IMR-90 (cell line): Measurements from ENCODE around the gene PLPP3. TPM values are rescaled to one million over a fixed set of nuclear protein-coding genes. Genes with fewer than 3 reads are reported as not detected.

Experiments used
- ATAC-seq: fragments of 200-7000 bp; cut with Tn5 transposase; 2 replicates; pipeline ENCODE4 v1.9.1; 2020; ENCODE audit warnings: low read depth, mild to moderate bottlenecking, moderate library complexity
- BruUV-seq: library from RNA; stranded (reverse); fragments of 400-500 nt; replicated peaks from 2 replicates; lab custom pipeline; 2021; lab: Mats Ljungman, UMichigan
- CTCF ChIA-PET: fragments of 300-600 bp; formaldehyde crosslinking; extraction: SDS; loops from one replicate; lab custom pipeline; 2021; ENCODE audit warnings: antibody characterized with exemption; lab: Yijun Ruan, JAX
- POLR2A ChIA-PET: fragments of 300-600 bp; sonication (Branson Sonifier 250); formaldehyde crosslinking; loops from one replicate; lab custom pipeline; 2022; ENCODE audit warnings: antibody characterized with exemption; ENCODE audit not compliant: unreplicated experiment; lab: Charles Lee
- DNase-seq: peaks from one replicate; pipeline ENCODE4 v3.0.0; 2013
- H2AFZ ChIP-seq: replicated peaks from 2 replicates; pipeline ENCODE3; 2013; ENCODE audit warnings: low read length, mild to moderate bottlenecking; ENCODE audit not compliant: poor library complexity
- H2AK5ac ChIP-seq: 2 replicates; pipeline ENCODE4 v1.6.1; 2013; ENCODE audit warnings: low read depth, low read length, inconsistent platforms
- H2AK9ac ChIP-seq: replicated peaks from 2 replicates; pipeline ENCODE3; 2013; ENCODE audit warnings: mild to moderate bottlenecking, low read depth, low read length, moderate library complexity; ENCODE audit not compliant: poor library complexity
- H2BK120ac ChIP-seq: 2 replicates; pipeline ENCODE4 v1.6.1; 2013; ENCODE audit warnings: low read depth, low read length, inconsistent platforms
- H2BK15ac ChIP-seq: 3 replicates; pipeline ENCODE4 v1.6.1; 2013; ENCODE audit warnings: low read depth, low read length, inconsistent platforms
- H2BK20ac ChIP-seq: 2 replicates; pipeline ENCODE4 v1.6.1; 2013; ENCODE audit warnings: low read depth, mild to moderate bottlenecking, inconsistent platforms, low read length, moderate library complexity
- H2BK5ac ChIP-seq: 2 replicates; pipeline ENCODE4 v1.6.1; 2013; ENCODE audit warnings: mild to moderate bottlenecking, low read depth, low read length, inconsistent platforms; ENCODE audit not compliant: poor library complexity, severe bottlenecking
- H3K14ac ChIP-seq: replicated peaks from 2 replicates; pipeline ENCODE4 v1.6.1; 2013; ENCODE audit warnings: low read depth, low read length, inconsistent platforms
- H3K18ac ChIP-seq: 2 replicates; pipeline ENCODE4 v1.6.1; 2013; ENCODE audit warnings: low read depth, low read length, control low read depth
- H3K23ac ChIP-seq: 2 replicates; pipeline ENCODE4 v1.6.1; 2013; ENCODE audit warnings: low read depth, low read length, inconsistent platforms
- H3K27ac ChIP-seq: 2 replicates; pipeline ENCODE4 v1.5.1; 2013; ENCODE audit warnings: mild to moderate bottlenecking, control low read depth, low read length; ENCODE audit not compliant: insufficient read depth
- H3K27me3 ChIP-seq: 2 replicates; pipeline ENCODE4 v1.6.1; 2013; ENCODE audit warnings: low read length; ENCODE audit not compliant: control insufficient read depth, insufficient read depth
- H3K36me3 ChIP-seq: 2 replicates; pipeline ENCODE4 v1.6.1; 2013; ENCODE audit warnings: low read length, mixed read lengths; ENCODE audit not compliant: control insufficient read depth, insufficient read depth
- H3K4ac ChIP-seq: 2 replicates; pipeline ENCODE4 v1.6.1; 2013; ENCODE audit warnings: low read depth, low read length, inconsistent platforms
- H3K4me1 ChIP-seq: 2 replicates; pipeline ENCODE4 v1.6.1; 2013; ENCODE audit warnings: low read length, mixed read lengths; ENCODE audit not compliant: control insufficient read depth, insufficient read depth
- H3K4me2 ChIP-seq: 2 replicates; pipeline ENCODE4 v1.6.1; 2013; ENCODE audit warnings: low read depth, mild to moderate bottlenecking, control low read depth, low read length, moderate library complexity
- H3K4me3 ChIP-seq: 2 replicates; pipeline ENCODE4 v1.5.1; 2013; ENCODE audit warnings: low read depth, mild to moderate bottlenecking, control low read depth, low read length, moderate library complexity; ENCODE audit not compliant: insufficient read depth
- H3K56ac ChIP-seq: 2 replicates; pipeline ENCODE4 v1.6.1; 2013; ENCODE audit warnings: low read length, inconsistent platforms; ENCODE audit not compliant: insufficient read depth; ENCODE audit errors: extremely low read depth
- H3K79me1 ChIP-seq, 2 experiments: 2 replicates each; pipeline ENCODE4 v1.6.1; 2013; ENCODE audit warnings: low read length in 2 of 2, inconsistent platforms in 1 of 2, low read depth in 1 of 2
- H3K9ac ChIP-seq: 2 replicates; pipeline ENCODE4 v1.6.1; 2013; ENCODE audit warnings: low read depth, low read length, control low read depth
- H3K9me1 ChIP-seq: 2 replicates; pipeline ENCODE4 v1.6.1; 2013; ENCODE audit warnings: low read length, inconsistent platforms; ENCODE audit not compliant: insufficient read depth
- H3K9me3 ChIP-seq: 2 replicates; pipeline ENCODE4 v1.6.1; 2013; ENCODE audit warnings: low read length; ENCODE audit not compliant: control insufficient read depth, insufficient read depth
- H4K20me1 ChIP-seq: 2 replicates; pipeline ENCODE4 v1.6.1; 2013; ENCODE audit warnings: low read length, inconsistent platforms; ENCODE audit not compliant: insufficient read depth
- H4K5ac ChIP-seq: 2 replicates; pipeline ENCODE4 v1.6.1; 2013; ENCODE audit warnings: mild to moderate bottlenecking, low read depth, low read length, control low read depth
- H4K8ac ChIP-seq, 2 experiments: 2 replicates each; pipeline ENCODE4 v1.6.1; 2013; ENCODE audit warnings: low read depth in 2 of 2, low read length in 2 of 2, control low read depth in 1 of 2, inconsistent platforms in 1 of 2
- H4K91ac ChIP-seq: 2 replicates; pipeline ENCODE4 v1.6.1; 2013; ENCODE audit warnings: low read depth, low read length, inconsistent platforms; ENCODE audit not compliant: insufficient read depth
- BHLHE40 ChIP-seq: fragments of 150-350 bp; IDR thresholded peaks from 2 replicates; pipeline ENCODE4 v1.6.1; 2016; ENCODE audit warnings: mild to moderate bottlenecking, low read depth, low read length
- RCOR1 ChIP-seq: IDR thresholded peaks from 2 replicates; pipeline ENCODE4 v1.6.1; 2012; ENCODE audit warnings: mild to moderate bottlenecking, low read length, improper control_type of control experiment; ENCODE audit not compliant: insufficient replicate concordance
- whole genome bisulfite sequencing, 2 experiments: methylation state at CpG; one replicate each; pipeline versions ENCODE4 v1.1.5 to v1.1.7; 2013; ENCODE audit warnings: missing lambda C conversion rate in 2 of 2; ENCODE audit not compliant: insufficient read length in 1 of 2; ENCODE audit errors: extremely low coverage in 2 of 2; 5-methylcytosine and 5-hydroxymethylcytosine counted together
- dilution Hi-C: fragments of 300-500 bp; cut with HindIII; formaldehyde crosslinking; loops from one replicate; pipeline ENCODE4 v1.14.3; 2018; ENCODE audit warnings: low sequenced_read_pairs; ENCODE audit not compliant: unreplicated experiment
- in situ Hi-C: fragments of 300-500 bp; cut with MboI; formaldehyde crosslinking; loops from 3 replicates; pipeline ENCODE4 v1.14.3; 2019; ENCODE audit warnings: low sequenced_read_pairs, inconsistent platforms, mixed read lengths
- intact Hi-C: fragments of 100-400 bp; cut with micrococcal nuclease; formaldehyde crosslinking; loops from 2 replicates; pipeline ENCODE4 v1.10.0; 2022
- polyA plus RNA-seq, 3 experiments: library from polyadenylated mRNA; depleted of rRNA; stranded (reverse); fragments of >200 nt; gene quantifications; 2 replicates each; pipeline ENCODE4 v1.2.3, GENCODE V29; 2012; ENCODE audit warnings: low replicate concordance in 1 of 3
- total RNA-seq: library from RNA; depleted of rRNA; stranded (reverse); fragments of >200 nt; gene quantifications from 2 replicates; pipeline ENCODE4 v1.2.3, GENCODE V29; 2012
- TF ChIP-seq, protein P1 (sequence below): fragments of 150-350 bp; IDR thresholded peaks from 2 replicates; pipeline ENCODE4 v1.6.1; 2017; ENCODE audit warnings: mild to moderate bottlenecking, antibody characterized with exemption, low read length, low read depth

Gene PLPP3
- total and polyA plus RNA-seq, 2 of the 4 experiments (the other 2 are of a cell fraction), result 49.9 to 56.6 TPM

DNA sequence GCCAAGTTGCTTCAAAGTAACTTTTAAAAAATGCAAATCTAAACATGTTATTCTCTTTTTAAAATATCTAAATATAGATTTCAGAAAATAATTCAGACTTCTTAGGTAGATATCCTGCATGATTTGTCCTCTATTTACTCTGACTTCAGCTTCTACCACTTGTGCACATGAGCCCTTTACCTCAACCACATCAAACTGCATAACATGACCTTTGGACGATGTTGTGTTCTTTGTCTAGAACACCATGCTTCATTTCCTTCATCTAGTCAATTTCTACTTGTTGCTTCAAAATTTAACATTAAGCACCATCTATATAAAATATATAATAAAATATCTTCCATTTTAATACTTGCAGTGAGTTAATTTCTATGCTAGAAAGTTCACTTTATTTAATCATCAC, 96.9 kb downstream of the PLPP3 start:
- no peak overlapping the region for H3K56ac ChIP-seq
- ATAC-seq, result no peak
- no peaks in the 10 kb centered on the region; the same call in 1 of the 2 replicates for H3K4me1 ChIP-seq
- dilution Hi-C loops, result no loop called here
- no peak overlapping the region for H3K14ac ChIP-seq
- no peaks in the 10 kb centered on the region; the same call in 1 of the 2 replicates for H3K9me1 ChIP-seq
- in situ Hi-C loops, result no loop called here
- H2AK5ac ChIP-seq, result no peak overlapping the region
- H2AFZ ChIP-seq, result no peak overlapping the region
- intact Hi-C loops, result loop anchor here (10.0 kb wide), 3 partner anchors 298 to 768 kb away; no protein-coding TSS in a partner anchor
- DNase-seq, result no peak
- H3K27ac ChIP-seq, result no peak overlapping the region
- no peak overlapping the region for H4K5ac ChIP-seq
- no peak overlapping the region for H2BK5ac ChIP-seq
- TF ChIP-seq RCOR1 (no peak), BHLHE40 (no peak)
- TF ChIP-seq, protein P1, sequence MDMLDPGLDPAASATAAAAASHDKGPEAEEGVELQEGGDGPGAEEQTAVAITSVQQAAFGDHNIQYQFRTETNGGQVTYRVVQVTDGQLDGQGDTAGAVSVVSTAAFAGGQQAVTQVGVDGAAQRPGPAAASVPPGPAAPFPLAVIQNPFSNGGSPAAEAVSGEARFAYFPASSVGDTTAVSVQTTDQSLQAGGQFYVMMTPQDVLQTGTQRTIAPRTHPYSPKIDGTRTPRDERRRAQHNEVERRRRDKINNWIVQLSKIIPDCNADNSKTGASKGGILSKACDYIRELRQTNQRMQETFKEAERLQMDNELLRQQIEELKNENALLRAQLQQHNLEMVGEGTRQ, result no peak
- H3K4me2 ChIP-seq, result no peak overlapping the region
- no peaks in the 10 kb centered on the region for H3K9me3 ChIP-seq
- no peaks in the 10 kb centered on the region for H3K36me3 ChIP-seq
- no peak overlapping the region for H4K8ac ChIP-seq
- no CpG with 5 or more reads among the region's 1 CpG for WGBS, 2 experiments
- H3K23ac ChIP-seq, result no peak overlapping the region
- H3K4ac ChIP-seq, result no peak overlapping the region
- ChIA-PET POLR2A (no interaction called here), CTCF (no interaction called here)
- BruUV-seq, result no TSS peak
- no peak overlapping the region for H3K4me3 ChIP-seq
- no peaks in the 10 kb centered on the region for H4K20me1 ChIP-seq
- H3K18ac ChIP-seq, result no peak overlapping the region
- no peak overlapping the region for H3K9ac ChIP-seq
- H3K27me3 ChIP-seq, result no peaks in the 10 kb centered on the region
- no peak overlapping the region for H4K91ac ChIP-seq
- H3K79me1 ChIP-seq, result no peaks in the 10 kb centered on the region
- no peak overlapping the region for H2AK9ac ChIP-seq
- H2BK15ac ChIP-seq, result no peak overlapping the region
- no peak overlapping the region for H2BK120ac ChIP-seq
- H2BK20ac ChIP-seq, result no peak overlapping the region
